UCSD-AML1 (cell line): Measurements from ENCODE around the gene EOLA2.
"Not testable (repeated sequence)": the region's sequence is repeated elsewhere in the genome, so short reads cannot be mapped to it uniquely, and the experiment has no call there.

ENCODE experiments used
- DNase-seq: peaks from one replicate; lab custom pipeline; 2025; ENCODE audit not compliant: unreplicated experiment; lab: John Stamatoyannopoulos, UW

The EOLA2 gene

GRCh38 chrX:149938427-149938880 is at the start of gene EOLA2:
Gene EOLA2, minus strand, starts transcription at chrX:149938491. Its CDS starts 4,617 bp downstream, at chrX:149933874.
- DNase-seq, result peak; percentile 95

GRCh38 chrX:149987613-149988012 is 49.3 kb upstream of the EOLA2 start:
- no peak for DNase-seq

GRCh38 chrX:149984411-149984810 is 46.1 kb upstream of the EOLA2 start:
- DNase-seq, result no peak

- no peak for DNase-seq
Observed at GRCh38 chrX:149982310-149982709, 44.0 kb upstream of the EOLA2 start.

GRCh38 chrX:149979126-149979644 is 40.9 kb upstream of the EOLA2 start:
- no peak for DNase-seq

- peak; percentile 39 for DNase-seq
Observed at GRCh38 chrX:149962859-149963757, 24.8 kb upstream of the EOLA2 start.

- no peak for DNase-seq
Observed at GRCh38 chrX:149962010-149962409, 23.7 kb upstream of the EOLA2 start.

- DNase-seq, result no peak
Observed at GRCh38 chrX:149961572-149961971, 23.3 kb upstream of the EOLA2 start.

- DNase-seq, result no peak
Observed at GRCh38 chrX:149950681-149951080, 12.4 kb upstream of the EOLA2 start.

GRCh38 chrX:149949743-149950436 is 11.6 kb upstream of the EOLA2 start:
- DNase-seq, result no peak

GRCh38 chrX:149948016-149948415 is 9.7 kb upstream of the EOLA2 start:
- DNase-seq, result no peak

GRCh38 chrX:149946932-149947331 is 8.6 kb upstream of the EOLA2 start:
- not testable (repeated sequence) for DNase-seq

- not testable (repeated sequence) for DNase-seq
Observed at GRCh38 chrX:149945820-149946219, 7.5 kb upstream of the EOLA2 start.

GRCh38 chrX:149945087-149945670 is 6.9 kb upstream of the EOLA2 start:
- DNase-seq, result not testable (repeated sequence)

- DNase-seq, result not testable (repeated sequence)
Observed at GRCh38 chrX:149940674-149941024, 2.4 kb upstream of the EOLA2 start.

- DNase-seq, result peak; percentile 94
Observed at GRCh38 chrX:149939905-149940673, 1.8 kb upstream of the EOLA2 start.

- DNase-seq, result no peak
Observed at GRCh38 chrX:149939655-149939904, 1.3 kb upstream of the EOLA2 start.

- peak; percentile 89 for DNase-seq
Observed at GRCh38 chrX:149938881-149939654, 777 bp upstream of the EOLA2 start.

- no peak for DNase-seq
Observed at GRCh38 chrX:149937871-149938426, 342 bp downstream of the EOLA2 start.

- not testable (repeated sequence) for DNase-seq
Observed at GRCh38 chrX:149937328-149937727, 963 bp downstream of the EOLA2 start.
